ENCODE measurements around the gene MACC1. TPM values are rescaled to one million over a fixed set of nuclear protein-coding genes. Genes with fewer than 3 reads are reported as not detected.
"Not testable (repeated sequence)": the region's sequence is repeated elsewhere in the genome, so short reads cannot be mapped to it uniquely, and the experiment has no call there.

MACC1 gene
- total and polyA plus RNA-seq, 2 of the 13 experiments (the other 11 are each of a cell fraction or from before 2014, with no cell fraction given): 0.04 TPM; not detected in 1

DNA sequence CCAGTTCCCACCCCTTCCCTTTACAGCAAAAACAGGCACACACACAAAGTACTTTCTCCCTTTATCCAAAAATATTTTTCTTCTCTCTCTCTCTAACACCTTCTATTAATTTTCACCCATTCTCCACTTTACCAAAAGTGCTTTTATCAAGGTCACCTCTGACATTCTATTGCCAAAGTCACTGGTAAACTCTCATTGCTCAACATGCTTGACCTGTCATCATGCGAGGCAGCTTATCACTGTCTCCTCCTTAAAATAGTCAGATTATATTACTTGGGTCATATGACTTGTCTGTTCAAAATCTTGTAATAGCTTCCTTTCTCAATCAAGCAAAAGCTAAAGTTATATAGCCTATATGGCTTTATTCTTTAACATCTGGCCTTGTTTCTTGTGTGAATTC is 28.6 kb downstream of the MACC1 start:
- FAIRE-seq: no peak
- no peak for ATAC-seq
- POLR2A ChIA-PET: no interaction called here

GRCh38 chr7:20187850-20188249 is 29.3 kb downstream of the MACC1 start:
- H3K79me2 ChIP-seq (ENCODE audit: insufficient read depth, low read length); H3K9ac ChIP-seq (ENCODE audit: insufficient read depth, low read depth, low read length); BruUV-seq (replicated peaks); H3K9me3 ChIP-seq (ENCODE audit: low read length); H3K4me2 ChIP-seq (ENCODE audit: low read depth, low read length); H3K4me1 ChIP-seq (ENCODE audit: insufficient read depth, low read length); H3K36me3 ChIP-seq (replicated peaks in 1 of 2; ENCODE audit: control insufficient read depth in 1 of 2, insufficient read depth in 2 of 2, low read length in 2 of 2); H3K27ac ChIP-seq (ENCODE audit: extremely low read length, insufficient read depth, low read length); H3K27me3 ChIP-seq (ENCODE audit: control insufficient read depth in 1 of 2, insufficient read depth in 2 of 2, low read length in 2 of 2); POLR2A ChIA-PET; in situ Hi-C loops (cut with HindIII; ENCODE audit: extremely low pct_ligation_motif_present, low pct_unique_long_range_greater_than_20kb); H2AFZ ChIP-seq (ENCODE audit: low read length); intact Hi-C loops (cut with micrococcal nuclease; ENCODE audit: unreplicated experiment); FAIRE-seq; H3K4me3 ChIP-seq (replicated peaks in 1 of 3; ENCODE audit: insufficient read depth in 1 of 3, low read depth in 2 of 3, low read length in 3 of 3); CTCF ChIA-PET (ENCODE audit: low intra/inter-chr PET ratio, low total read pairs); ATAC-seq; H4K20me1 ChIP-seq (ENCODE audit: insufficient read depth, low read length); DNase-seq (ENCODE audit: low spot score): not testable (repeated sequence)
- 6% methylated on average over 4 of the region's 4 CpGs for WGBS (ENCODE audit: low lambda C conversion rate)

More for the DNA sequence above, 28.6 kb downstream of the MACC1 start:
- H3K4me3 ChIP-seq (replicated peaks in 1 of 3; ENCODE audit: insufficient read depth in 1 of 3, low read depth in 2 of 3, low read length in 3 of 3): no peak overlapping the region
- BruUV-seq (replicated peaks): no TSS peak
- H3K27ac ChIP-seq (ENCODE audit: extremely low read length, insufficient read depth, low read length): no peak overlapping the region
- H3K79me2 ChIP-seq (ENCODE audit: insufficient read depth, low read length): no peaks in the 10 kb centered on the region
- TF ChIP-seq HDAC6 (IDR thresholded peaks at IDR 0.05; ENCODE audit: low read depth, low read length) (no peak), ZNF572 (CRISPR knock-in tag; IDR thresholded peaks at IDR 0.05) (no peak), CREM (IDR thresholded peaks at IDR 0.05) (no peak), CREM (CRISPR knock-in tag; IDR thresholded peaks at IDR 0.05) (no peak)
- no peaks in the 10 kb centered on the region for H3K27me3 ChIP-seq (ENCODE audit: control insufficient read depth in 1 of 2, insufficient read depth in 2 of 2, low read length in 2 of 2)
- H4K20me1 ChIP-seq (ENCODE audit: insufficient read depth, low read length): no peaks in the 10 kb centered on the region
- H3K9ac ChIP-seq (ENCODE audit: insufficient read depth, low read depth, low read length): no peak overlapping the region
- H3K4me2 ChIP-seq (ENCODE audit: low read depth, low read length): no peak overlapping the region
- H2AFZ ChIP-seq (ENCODE audit: low read length): no peak overlapping the region
- intact Hi-C loops (cut with micrococcal nuclease; ENCODE audit: unreplicated experiment) (no loop called here), in situ Hi-C loops (cut with HindIII; ENCODE audit: extremely low pct_ligation_motif_present, low pct_unique_long_range_greater_than_20kb) (no loop called here)
- H3K9me3 ChIP-seq (ENCODE audit: low read length): peaks cover 4% of the 10 kb centered on the region
- H3K4me1 ChIP-seq (ENCODE audit: insufficient read depth, low read length): no peaks in the 10 kb centered on the region
- no peaks in the 10 kb centered on the region for H3K36me3 ChIP-seq (replicated peaks in 1 of 2; ENCODE audit: control insufficient read depth in 1 of 2, insufficient read depth in 2 of 2, low read length in 2 of 2)
- DNase-seq (ENCODE audit: low spot score): no peak
- CTCF ChIA-PET (ENCODE audit: low intra/inter-chr PET ratio, low total read pairs): no interaction called here
- 27% methylated on average over 1 of the region's 1 CpG for WGBS (ENCODE audit: low lambda C conversion rate)
